Stimulated activated CD4-positive, alpha-beta T cell treated with anti-CD3 and anti-CD28 coated beads, Interleukin-4, amount 100 ng/mL, for 1 hour (primary cell): Measurements from ENCODE around the gene FLT4.

Source experiments
- DNase-seq: peaks from one replicate; pipeline ENCODE4 v3.0.0-alpha.2; 2020

Gene FLT4

GRCh38 chr5:180625125-180625790 lies 24.1 kb downstream of the FLT4 start:
- DNase-seq: no peak

DNA sequence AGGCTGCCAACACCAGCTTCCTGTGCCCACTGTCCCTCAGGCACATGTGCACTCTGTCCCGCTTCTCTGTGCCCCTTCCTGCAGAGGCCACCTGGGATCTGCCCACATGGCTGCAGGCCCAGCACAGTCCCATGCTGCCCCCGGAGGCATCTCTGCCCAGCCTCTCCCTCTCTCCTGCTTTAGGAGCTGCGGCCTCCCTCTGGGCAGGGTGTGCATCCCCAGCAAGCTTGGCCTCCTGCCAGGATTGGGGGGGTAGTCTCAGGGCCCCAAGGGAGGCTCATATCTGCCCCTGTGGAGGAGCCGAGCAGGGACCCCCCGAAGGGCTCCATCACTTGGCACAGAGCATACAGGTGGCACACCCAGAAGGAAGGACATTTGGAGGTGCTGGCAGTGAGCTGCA lies 24.8 kb downstream of the FLT4 start:
- no peak for DNase-seq

GRCh38 chr5:180623844-180624243 lies 25.6 kb downstream of the FLT4 start:
- no peak for DNase-seq

GRCh38 chr5:180623411-180623834 lies 26.0 kb downstream of the FLT4 start:
- no peak for DNase-seq

- no peak for DNase-seq
These were observed 26.5 kb downstream of the FLT4 start for GRCh38 chr5:180622910-180623309.

DNA sequence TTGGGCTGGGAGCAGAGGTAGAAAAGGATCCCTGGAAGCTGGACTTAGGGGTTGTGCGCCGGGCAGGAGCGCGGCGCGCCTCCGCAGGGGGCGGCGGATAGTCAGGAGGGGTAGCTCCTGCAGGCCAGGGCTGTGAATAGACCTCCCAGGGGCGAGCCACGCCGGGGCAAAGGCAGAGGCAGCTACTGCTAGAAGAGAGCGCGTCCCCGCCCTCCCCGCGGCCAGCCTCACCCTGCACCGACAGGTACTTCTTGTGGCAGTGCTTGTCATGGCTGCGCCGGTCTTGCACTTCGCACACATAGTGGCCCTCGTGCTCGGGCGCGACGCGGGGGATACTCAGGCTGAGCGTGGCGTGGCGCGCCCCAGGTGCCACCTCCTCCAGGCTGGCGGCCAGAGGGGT lies 28.1 kb downstream of the FLT4 start:
- no peak for DNase-seq

DNA sequence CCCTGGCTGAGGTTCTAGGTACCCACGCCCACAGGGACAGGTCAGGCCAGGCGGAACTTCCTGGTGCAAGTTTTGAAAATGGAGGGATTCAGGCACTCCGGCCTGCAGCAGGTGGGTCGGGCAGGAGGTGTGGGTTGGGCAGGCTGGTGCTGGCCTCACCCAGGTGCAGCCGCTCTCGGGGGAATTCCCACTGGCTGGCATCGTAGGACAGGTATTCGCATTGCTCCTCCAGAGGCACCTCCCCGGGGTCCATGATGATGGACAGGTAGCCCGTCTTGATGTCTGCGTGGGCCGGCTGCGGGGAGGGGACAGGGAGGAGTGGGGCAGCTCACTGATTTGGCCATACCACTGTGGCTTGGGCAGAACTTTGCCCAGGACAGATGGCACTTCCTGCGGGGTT lies 29.4 kb downstream of the FLT4 start:
- DNase-seq: no peak

DNA sequence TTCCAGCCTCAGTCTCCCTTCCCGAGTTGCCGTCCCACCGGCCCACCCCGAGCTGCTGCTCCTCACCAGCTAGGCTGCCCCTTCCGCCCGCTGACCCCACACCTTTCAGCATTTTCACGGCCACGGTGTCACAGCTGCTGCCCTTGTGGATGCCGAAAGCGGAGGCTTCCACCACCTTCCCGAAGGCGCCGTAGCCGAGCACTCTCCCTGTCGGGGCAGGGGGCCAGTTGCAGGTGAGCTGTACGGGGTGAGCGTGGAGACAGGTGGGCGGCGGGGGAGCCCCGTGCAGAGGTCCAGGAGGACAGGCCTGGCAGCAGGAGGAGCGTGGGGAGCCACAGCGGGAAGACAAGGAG lies 29.9 kb downstream of the FLT4 start:
- no peak for DNase-seq

- DNase-seq: peak; percentile 48
These were observed 30.4 kb downstream of the FLT4 start for GRCh38 chr5:180618829-180619562.

- DNase-seq: no peak
These were observed 30.9 kb downstream of the FLT4 start for GRCh38 chr5:180618487-180618828.

GRCh38 chr5:180613814-180614188 lies 35.6 kb downstream of the FLT4 start:
- DNase-seq: no peak

- no peak for DNase-seq
These were observed 36.1 kb downstream of the FLT4 start for GRCh38 chr5:180613188-180613813.

DNA sequence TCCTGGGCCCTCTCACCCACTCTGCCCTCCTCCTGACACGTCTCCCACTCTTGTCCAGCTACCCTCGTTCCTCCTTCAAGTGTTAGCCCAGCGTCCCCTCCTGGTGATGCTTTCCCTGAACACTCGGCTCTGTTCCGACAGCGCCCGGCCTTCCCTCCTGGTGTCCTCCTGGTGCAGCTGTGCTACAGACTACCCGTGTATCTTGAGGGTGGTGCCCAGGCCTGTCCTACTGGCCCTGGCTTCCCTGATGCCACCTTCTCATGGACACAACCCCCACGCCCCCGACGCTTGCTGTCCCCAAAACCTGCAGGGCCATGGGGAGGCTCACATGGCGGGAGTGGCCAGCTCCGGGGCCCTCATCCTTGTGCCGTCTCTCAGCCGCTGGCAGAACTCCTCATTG lies 36.7 kb downstream of the FLT4 start:
- DNase-seq: no peak

DNA sequence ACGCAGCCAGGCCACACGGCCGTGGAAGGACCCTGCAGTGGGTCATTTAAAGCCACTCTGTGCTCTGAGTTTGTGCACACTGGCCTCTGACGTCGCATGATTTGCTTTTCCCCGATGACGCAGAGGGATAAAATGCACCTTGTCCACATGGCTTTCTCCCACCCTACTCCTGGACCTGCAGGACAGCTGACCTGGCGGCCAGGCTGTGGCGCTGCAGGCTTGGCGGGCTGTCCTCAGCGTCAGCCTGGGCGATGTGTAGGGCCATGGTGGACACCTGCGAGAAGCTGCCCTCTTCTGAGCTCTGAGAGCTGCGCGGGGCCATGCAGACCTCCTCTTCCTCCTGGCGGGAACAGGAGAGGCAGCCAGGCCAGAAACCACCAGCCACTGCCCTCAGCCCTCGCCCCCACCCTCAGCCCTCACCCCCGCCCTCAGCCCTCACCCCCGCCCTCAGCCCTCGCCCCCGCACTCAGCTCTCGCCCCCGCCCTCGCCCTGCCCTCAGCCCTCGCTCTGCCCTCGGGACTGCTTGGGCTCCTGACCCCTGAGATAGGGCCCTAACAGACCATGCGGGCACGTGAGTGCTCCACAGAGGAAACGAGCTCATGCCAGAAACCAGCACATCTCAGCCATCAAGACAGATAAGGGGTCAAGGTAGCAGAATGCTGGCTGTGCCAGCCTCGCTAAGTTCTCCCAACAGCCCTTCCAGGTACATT lies 38.1 kb downstream of the FLT4 start:
- DNase-seq: no peak

DNA sequence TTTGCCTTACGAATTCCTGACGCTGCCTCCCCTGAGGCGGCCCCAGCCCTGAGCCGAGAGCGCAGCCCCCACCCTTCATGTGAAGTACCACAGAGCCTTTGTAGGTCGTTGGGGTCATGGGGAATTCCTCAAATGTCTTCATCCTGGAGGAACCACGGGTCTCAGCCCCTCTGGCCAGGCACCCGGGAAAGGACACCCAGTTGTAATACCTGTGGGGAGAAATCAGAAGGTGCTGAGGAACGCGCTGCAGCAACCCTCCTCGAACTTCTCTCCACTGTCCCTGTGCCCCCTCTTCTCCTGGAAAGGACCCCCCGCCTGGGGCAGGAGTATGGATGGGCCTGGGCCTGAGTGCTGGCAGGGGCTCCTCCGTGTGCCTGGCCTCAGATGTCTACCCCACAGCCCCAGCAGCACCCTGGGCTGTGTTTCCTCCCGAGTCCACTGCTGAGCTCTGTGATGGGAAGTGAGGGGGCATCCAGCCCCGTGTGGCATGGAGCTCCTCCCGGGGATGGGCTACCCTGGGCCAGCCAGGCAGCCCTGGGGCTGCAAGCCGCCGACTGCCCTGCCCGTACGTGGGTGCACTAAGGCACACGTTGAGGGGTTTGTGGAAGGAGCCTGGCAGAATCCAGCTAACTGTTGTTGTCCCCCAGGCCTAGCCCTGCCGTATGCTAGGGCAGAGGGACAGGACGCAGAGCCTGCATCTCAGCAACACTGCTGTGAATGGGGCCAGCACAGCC lies 39.4 kb downstream of the FLT4 start:
- no peak for DNase-seq

GRCh38 chr5:180609386-180609785 lies 40.0 kb downstream of the FLT4 start:
- no peak for DNase-seq

- DNase-seq: no peak
These were observed 40.7 kb downstream of the FLT4 start for GRCh38 chr5:180608572-180609310.

- no peak for DNase-seq
These were observed 41.4 kb downstream of the FLT4 start for GRCh38 chr5:180607861-180608571.

DNA sequence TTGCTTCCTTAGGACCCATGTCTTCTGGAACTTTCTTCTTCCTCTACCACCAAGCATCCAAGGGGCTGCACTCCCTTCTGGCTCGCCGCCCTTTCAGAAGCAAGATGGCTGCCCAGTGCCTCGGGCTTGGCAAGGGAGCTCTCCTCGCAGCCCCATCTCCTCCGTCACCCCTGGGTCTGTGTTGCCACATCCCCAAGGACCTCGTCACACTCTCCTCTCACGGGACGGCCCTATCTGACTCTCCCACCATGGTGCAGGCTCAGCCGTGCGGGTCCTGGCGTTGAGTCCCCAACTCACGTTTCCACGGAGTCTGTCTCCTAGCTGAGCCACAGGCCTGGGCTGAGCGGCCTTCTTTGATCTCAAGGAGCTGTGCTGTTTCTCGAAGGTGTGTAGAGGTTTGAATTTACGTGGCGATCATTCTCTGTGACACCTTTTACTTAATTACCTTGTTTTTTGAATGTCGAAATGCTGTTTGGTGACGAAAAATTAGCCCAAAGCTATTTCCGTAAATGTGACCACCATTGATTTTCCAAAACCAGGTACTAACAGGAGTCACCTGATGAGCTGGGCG lies 43.1 kb downstream of the FLT4 start:
- no peak for DNase-seq

GRCh38 chr5:180605554-180606214 lies 43.7 kb downstream of the FLT4 start:
- peak; percentile 63 for DNase-seq

DNA sequence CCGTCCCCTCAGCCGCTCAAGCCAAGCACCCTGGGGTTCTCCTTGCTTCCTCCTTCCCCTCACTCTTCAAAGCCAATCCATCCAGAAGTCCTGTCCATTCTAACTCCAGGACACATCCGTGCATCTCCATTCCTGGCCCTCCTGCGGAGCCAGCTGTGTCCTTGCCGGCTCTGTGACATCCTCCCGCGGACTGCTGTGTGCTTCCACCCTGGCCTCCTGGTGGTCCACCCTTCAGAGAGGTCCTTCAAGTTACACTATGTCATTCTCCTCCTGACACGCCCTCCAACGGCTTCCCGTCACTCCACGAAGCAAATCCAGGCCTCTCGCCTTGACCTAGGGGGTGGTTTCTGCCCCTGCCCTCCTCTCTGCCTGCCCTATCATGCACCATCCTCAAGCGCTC lies 45.1 kb downstream of the FLT4 start:
- DNase-seq: no peak
